Tibial artery (tissue), 4 donors: Measurements from ENCODE around the gene ATP8B1.

Experiments used
- DNase-seq, 2 donors: peaks; one replicate each; pipeline ENCODE4 v3.0.0-alpha.2; 2019
- H3K27ac ChIP-seq, 2 donors: fragments of 200-600 bp; sonication (generic) in 1 of 2; 1 replicate in 1 of 2; 2 replicates in 1 of 2; pipeline ENCODE4 v1.5.1; 2018 to 2019; ENCODE audit warnings: mild to moderate bottlenecking in 1 of 2
- H3K27me3 ChIP-seq, 2 donors: fragments of 200-600 bp; sonication (generic) in 1 of 2; one replicate each; pipeline versions ENCODE4 v1.5.1 to v1.6.0; 2016 to 2019
- H3K36me3 ChIP-seq, 3 donors: fragments of 200-600 bp; sonication (generic) in 2 of 3; one replicate each; pipeline ENCODE4 v1.5.1; 2016 to 2019; ENCODE audit warnings: mild to moderate bottlenecking in 2 of 3
- H3K4me1 ChIP-seq, 4 donors: fragments of 200-600 bp; sonication (generic) in 2 of 4; 1 replicate in 3 of 4; 2 replicates in 1 of 4; pipeline ENCODE4 v1.5.1; 2016 to 2019
- H3K4me3 ChIP-seq, 2 donors: fragments of 200-600 bp; sonication (generic) in 1 of 2; 1 replicate in 1 of 2; 2 replicates in 1 of 2; pipeline ENCODE4 v1.5.1; 2018 to 2019; ENCODE audit warnings: mild to moderate bottlenecking in 2 of 2
- H3K9me3 ChIP-seq, 3 donors: fragments of 200-600 bp; sonication (generic) in 1 of 3; one replicate each; pipeline ENCODE4 v1.5.1; 2016 to 2019
- CTCF ChIP-seq, 2 experiments: fragments of 200-600 bp in 1 of 2; fragments of 450-650 bp in 1 of 2; IDR thresholded peaks; one replicate each; pipeline ENCODE4 v1.5.1; 2017 to 2019; ENCODE audit warnings: antibody characterized with exemption in 2 of 2, mild to moderate bottlenecking in 1 of 2, moderate library complexity in 1 of 2
- intact Hi-C: fragments of 100-400 bp; cut with DNase I; formaldehyde crosslinking; loops from one replicate; pipeline ENCODE4 v1.15.0; 2023; ENCODE audit warnings: low total_unique reads

ATP8B1 gene

GRCh38 chr18:57630002-57630753 is 172.9 kb downstream of the ATP8B1 start:
- Histone ChIP-seq H3K27me3 (no peaks in the 10 kb centered on the region), H3K4me3 (peak overlapping the region; percentile 57 to 62), H3K27ac (peak overlapping the region; percentile 74 to 75), H3K36me3 (no peaks in the 10 kb centered on the region), H3K9me3 (no peaks in the 10 kb centered on the region), H3K4me1 (peaks cover 0 to 19% (median 2%) of the 10 kb centered on the region in 4 donors)
- TF ChIP-seq CTCF (IDR thresholded peaks at IDR 0.05) = peak; percentile 64 to 74
- intact Hi-C loops = loop anchor here (5.0 kb wide), 1 partner anchor 492 kb away; no protein-coding TSS in a partner anchor
- peak; percentile 98 to 99 for DNase-seq

- Histone ChIP-seq H3K27me3 (no peaks in the 10 kb centered on the region), H3K9me3 (no peaks in the 10 kb centered on the region), H3K36me3 (no peaks in the 10 kb centered on the region), H3K4me1 (peaks cover 0 to 19% (median 2%) of the 10 kb centered on the region in 4 donors), H3K27ac (peak overlapping the region; percentile 74 to 75), H3K4me3 (peak overlapping the region; percentile 57 to 62)
- intact Hi-C loops = no loop called here
- no peak for TF ChIP-seq CTCF (IDR thresholded peaks at IDR 0.05)
- no peak for DNase-seq
Measured at GRCh38 chr18:57629422-57629821, 173.7 kb downstream of the ATP8B1 start.

GRCh38 chr18:57627488-57627887 is 175.6 kb downstream of the ATP8B1 start:
- H3K27me3 ChIP-seq = no peaks in the 10 kb centered on the region
- intact Hi-C loops = no loop called here
- TF ChIP-seq CTCF (IDR thresholded peaks at IDR 0.05) = no peak

GRCh38 chr18:57624988-57625387 is 178.1 kb downstream of the ATP8B1 start:
- H3K27me3 ChIP-seq = no peaks in the 10 kb centered on the region
- no peak for TF ChIP-seq CTCF (IDR thresholded peaks at IDR 0.05)
- intact Hi-C loops = no loop called here

More at GRCh38 chr18:57627488-57627887, 175.6 kb downstream of the ATP8B1 start:
- no peak overlapping the region for H3K27ac ChIP-seq
- H3K36me3 ChIP-seq = no peaks in the 10 kb centered on the region
- DNase-seq = no peak
- H3K9me3 ChIP-seq = no peaks in the 10 kb centered on the region
- peaks cover 0 to 22% (median 4%) of the 10 kb centered on the region in 4 donors for H3K4me1 ChIP-seq
- H3K4me3 ChIP-seq = no peak overlapping the region

GRCh38 chr18:57621246-57621604 is 181.9 kb downstream of the ATP8B1 start:
- peaks cover 0 to 21% (median 15%) of the 10 kb centered on the region in 4 donors for H3K4me1 ChIP-seq
- TF ChIP-seq CTCF (IDR thresholded peaks at IDR 0.05) = no peak

More at GRCh38 chr18:57624988-57625387, 178.1 kb downstream of the ATP8B1 start:
- peaks cover 0 to 21% (median 11%) of the 10 kb centered on the region in 4 donors for H3K4me1 ChIP-seq
- no peaks in the 10 kb centered on the region for H3K9me3 ChIP-seq
- no peak overlapping the region for H3K27ac ChIP-seq
- H3K4me3 ChIP-seq = no peak overlapping the region
- no peak for DNase-seq
- H3K36me3 ChIP-seq = no peaks in the 10 kb centered on the region

More at GRCh38 chr18:57621246-57621604, 181.9 kb downstream of the ATP8B1 start:
- DNase-seq = no peak
- Histone ChIP-seq H3K9me3 (no peaks in the 10 kb centered on the region), H3K36me3 (peaks cover 0 to 22% (median 2%) of the 10 kb centered on the region in 3 donors), H3K4me3 (peak overlapping the region; percentile 69 to 92), H3K27me3 (no peaks in the 10 kb centered on the region), H3K27ac (peak overlapping the region; percentile 86 to 91)
- intact Hi-C loops = no loop called here
